Measurements from ENCODE around the gene CR2. TPM values are rescaled to one million over a fixed set of nuclear protein-coding genes. Genes with fewer than 3 reads are reported as not detected.
"Not testable (repeated sequence)": the region's sequence is repeated elsewhere in the genome, so short reads cannot be mapped to it uniquely, and the experiment has no call there.

The CR2 gene
- total RNA-seq, 4 donors from 2014 or later = 0.06 to 0.07 TPM; not detected in 2

DNA sequence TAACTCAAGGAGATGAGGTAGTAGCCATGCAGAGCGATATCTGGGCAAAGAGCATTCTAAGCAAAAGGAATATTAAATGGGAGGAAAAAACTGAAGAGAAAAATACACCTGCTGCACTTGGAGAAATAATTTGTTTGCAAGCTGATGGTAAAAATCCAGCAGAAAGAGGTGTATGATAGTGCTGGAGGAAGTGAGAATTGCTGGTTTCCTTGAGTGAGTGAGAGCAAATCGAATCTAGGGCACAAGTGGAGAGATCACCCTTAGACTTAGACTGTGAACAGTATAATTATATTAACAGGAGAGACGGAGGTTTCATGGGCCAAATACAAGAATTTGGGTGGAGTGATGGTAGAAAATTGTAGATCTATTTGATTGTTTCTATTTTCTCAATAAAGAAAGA is 39.1 kb downstream of the CR2 start:
- no peak overlapping the region for H3K4me3 ChIP-seq (ENCODE audit: low read depth, poor library complexity, severe bottlenecking)
- WGBS, 2 donors = 86% methylated on average over 3 of the region's 3 CpGs
- no peak for TF ChIP-seq POLR2A (IDR thresholded peaks at IDR 0.05)
- TF ChIP-seq, protein P1, sequence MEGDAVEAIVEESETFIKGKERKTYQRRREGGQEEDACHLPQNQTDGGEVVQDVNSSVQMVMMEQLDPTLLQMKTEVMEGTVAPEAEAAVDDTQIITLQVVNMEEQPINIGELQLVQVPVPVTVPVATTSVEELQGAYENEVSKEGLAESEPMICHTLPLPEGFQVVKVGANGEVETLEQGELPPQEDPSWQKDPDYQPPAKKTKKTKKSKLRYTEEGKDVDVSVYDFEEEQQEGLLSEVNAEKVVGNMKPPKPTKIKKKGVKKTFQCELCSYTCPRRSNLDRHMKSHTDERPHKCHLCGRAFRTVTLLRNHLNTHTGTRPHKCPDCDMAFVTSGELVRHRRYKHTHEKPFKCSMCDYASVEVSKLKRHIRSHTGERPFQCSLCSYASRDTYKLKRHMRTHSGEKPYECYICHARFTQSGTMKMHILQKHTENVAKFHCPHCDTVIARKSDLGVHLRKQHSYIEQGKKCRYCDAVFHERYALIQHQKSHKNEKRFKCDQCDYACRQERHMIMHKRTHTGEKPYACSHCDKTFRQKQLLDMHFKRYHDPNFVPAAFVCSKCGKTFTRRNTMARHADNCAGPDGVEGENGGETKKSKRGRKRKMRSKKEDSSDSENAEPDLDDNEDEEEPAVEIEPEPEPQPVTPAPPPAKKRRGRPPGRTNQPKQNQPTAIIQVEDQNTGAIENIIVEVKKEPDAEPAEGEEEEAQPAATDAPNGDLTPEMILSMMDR (IDR thresholded peaks at IDR 0.05) = no peak
- intact Hi-C loops (cut with DNase I; ENCODE audit: low total_unique reads) = no loop called here
- DNase-seq (ENCODE audit: low spot score in 2 of 2) = no peak

DNA sequence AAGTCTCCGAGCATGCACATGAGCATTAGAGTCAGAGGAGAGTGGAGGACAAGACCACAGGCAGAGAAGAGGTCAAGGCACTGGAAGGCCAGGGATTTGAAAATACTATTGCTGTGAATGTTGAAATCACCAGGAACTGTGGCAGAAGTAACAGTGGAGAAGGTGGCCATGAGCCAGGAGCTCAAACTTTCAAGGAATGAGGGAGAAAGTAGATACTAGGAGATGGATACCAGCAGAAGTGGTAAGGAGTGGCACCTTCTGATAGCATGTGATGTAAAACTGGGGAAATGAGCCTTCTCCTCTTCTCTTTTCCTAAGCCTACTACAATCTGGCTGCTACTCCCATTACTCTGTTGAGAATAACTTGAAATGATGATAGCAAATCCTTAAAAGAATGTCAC is 40.0 kb downstream of the CR2 start:
- no peak for DNase-seq (ENCODE audit: low spot score in 2 of 2)
- intact Hi-C loops (cut with DNase I; ENCODE audit: low total_unique reads) = no loop called here
- 91 to 95% methylated on average over 1 of the region's 1 CpG for WGBS, 2 donors
- H3K4me3 ChIP-seq (ENCODE audit: low read depth, poor library complexity, severe bottlenecking) = no peak overlapping the region
- no peak for TF ChIP-seq POLR2A (IDR thresholded peaks at IDR 0.05)
- TF ChIP-seq, protein P1 (IDR thresholded peaks at IDR 0.05) = no peak

DNA sequence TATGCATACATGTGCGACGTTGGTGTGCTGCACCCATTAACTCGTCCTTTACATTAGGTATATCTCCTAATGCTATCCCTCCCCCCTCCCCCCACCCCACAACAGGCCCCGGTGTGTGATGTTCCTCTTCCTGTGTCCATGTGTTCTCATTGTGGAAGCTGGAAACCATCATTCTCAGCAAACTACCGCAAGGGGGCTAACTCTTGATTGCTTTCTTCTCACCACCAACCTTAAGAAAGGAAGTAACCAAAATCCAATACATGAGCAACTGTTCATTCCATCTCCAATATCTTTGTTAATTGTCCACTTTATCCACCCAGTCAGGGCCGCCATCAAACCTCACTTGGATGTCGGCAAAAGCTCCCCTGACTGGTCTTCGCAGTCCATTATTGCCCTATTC is 41.2 kb downstream of the CR2 start:
- intact Hi-C loops (cut with DNase I; ENCODE audit: low total_unique reads); H3K4me3 ChIP-seq (ENCODE audit: low read depth, poor library complexity, severe bottlenecking); DNase-seq (ENCODE audit: low spot score in 2 of 2): not testable (repeated sequence)
- WGBS, 2 donors = 80 to 82% methylated on average over 8 of the region's 8 CpGs

DNA sequence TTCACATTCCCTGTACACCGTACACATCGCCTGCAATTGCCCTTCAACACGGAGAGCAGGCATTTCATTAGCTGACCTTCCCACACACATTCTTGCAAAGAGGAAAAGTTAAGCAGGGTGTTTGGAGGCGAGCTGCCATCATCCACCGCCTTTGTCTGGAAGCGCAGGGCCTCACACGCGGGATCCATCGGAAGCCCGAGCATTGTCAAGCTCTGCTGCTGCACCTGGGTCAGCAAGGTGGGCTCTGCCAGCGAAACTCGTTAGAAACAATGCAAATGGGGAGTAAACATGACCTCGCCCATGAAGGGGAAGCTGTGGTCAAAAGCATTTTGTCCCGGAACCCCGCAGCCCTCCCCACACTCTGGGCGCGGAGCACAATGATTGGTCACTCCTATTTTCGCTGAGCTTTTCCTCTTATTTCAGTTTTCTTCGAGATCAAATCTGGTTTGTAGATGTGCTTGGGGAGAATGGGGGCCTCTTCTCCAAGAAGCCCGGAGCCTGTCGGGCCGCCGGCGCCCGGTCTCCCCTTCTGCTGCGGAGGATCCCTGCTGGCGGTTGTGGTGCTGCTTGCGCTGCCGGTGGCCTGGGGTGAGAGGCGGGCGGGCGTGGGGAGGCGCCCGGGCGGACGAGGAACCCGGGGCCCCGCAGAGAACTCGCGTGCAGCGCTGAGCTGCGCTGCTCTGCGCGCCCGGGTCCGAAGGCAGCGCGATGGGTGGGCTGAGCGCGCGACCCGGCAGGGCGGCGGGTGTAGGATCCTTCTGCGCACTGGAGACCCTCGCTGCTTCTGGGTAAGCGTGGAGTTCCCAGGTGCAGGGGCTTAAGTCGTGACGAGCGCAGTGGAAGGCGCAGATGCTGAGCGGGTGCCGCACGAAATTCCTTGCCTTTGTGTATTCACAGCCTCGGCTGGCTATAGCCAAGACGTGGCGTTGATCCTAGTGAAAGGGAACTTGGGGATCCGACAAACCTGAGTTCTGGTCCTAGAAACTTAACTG is 42.0 kb downstream of the CR2 start, which contains the start of gene CR1:
Gene CR1, plus strand, starts transcription at position 357 of the 992 bp plus-strand sequence. Its CDS starts 111 bp downstream, at position 468.
- H3K4me3 ChIP-seq (ENCODE audit: low read depth, poor library complexity, severe bottlenecking) = peak within 1 kb of the TSS; percentile 5
- no peak for TF ChIP-seq POLR2A (IDR thresholded peaks at IDR 0.05)
- TF ChIP-seq, protein P1 (IDR thresholded peaks at IDR 0.05) = no peak
- DNase-seq (ENCODE audit: low spot score in 2 of 2) = peak; percentile 17 to 87
- WGBS, 2 donors = 10 to 13% methylated on average over 29 to 41 of the region's 68 CpGs
- intact Hi-C loops (cut with DNase I; ENCODE audit: low total_unique reads) = no loop called here

DNA sequence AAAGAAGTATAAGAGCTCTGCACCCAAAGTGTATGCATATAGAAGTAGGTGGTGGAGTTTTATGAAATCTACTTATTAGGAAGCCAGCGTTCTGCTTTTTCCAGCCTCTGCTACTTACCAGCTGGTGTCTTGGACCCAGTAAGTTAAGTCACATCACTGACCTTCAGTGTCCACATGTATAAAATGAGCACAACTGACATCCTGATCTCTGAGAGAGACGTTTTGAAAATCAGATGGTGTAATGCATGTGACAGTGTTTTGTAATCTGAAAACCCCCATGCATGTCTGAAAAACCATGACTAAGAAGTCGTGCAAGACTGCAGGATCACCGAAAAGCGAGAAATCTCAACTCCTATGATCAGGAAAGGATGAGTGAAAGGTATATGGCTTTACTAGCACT is 43.8 kb downstream of the CR2 start:
- TF ChIP-seq, protein P1 (IDR thresholded peaks at IDR 0.05) = no peak
- no peak for TF ChIP-seq POLR2A (IDR thresholded peaks at IDR 0.05)
- 63 to 66% methylated on average over 5 of the region's 5 CpGs for WGBS, 2 donors
- intact Hi-C loops (cut with DNase I; ENCODE audit: low total_unique reads) = no loop called here
- no peak overlapping the region for H3K4me3 ChIP-seq (ENCODE audit: low read depth, poor library complexity, severe bottlenecking)
- DNase-seq (ENCODE audit: low spot score in 2 of 2) = no peak

DNA sequence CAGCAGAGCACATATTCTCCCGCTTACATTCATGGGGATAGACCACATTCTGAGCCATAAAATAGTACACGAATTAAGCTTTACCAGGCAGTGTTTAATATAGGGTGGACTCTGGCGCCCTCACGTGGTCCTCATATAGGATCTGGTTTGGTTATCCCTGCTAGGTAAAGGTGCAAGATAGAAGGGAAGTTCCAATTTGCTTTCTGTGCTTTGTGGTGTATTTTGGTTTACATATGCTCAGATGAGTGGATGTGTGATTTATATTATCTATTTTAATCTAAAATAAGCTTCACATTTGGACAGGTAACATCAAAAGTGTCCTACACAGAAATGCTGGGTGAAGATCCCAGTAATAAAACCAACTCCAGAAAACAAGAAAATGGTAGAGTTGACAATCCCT is 45.4 kb downstream of the CR2 start:
- TF ChIP-seq, protein P1 (IDR thresholded peaks at IDR 0.05) = no peak
- TF ChIP-seq POLR2A (IDR thresholded peaks at IDR 0.05) = no peak
- no peak overlapping the region for H3K4me3 ChIP-seq (ENCODE audit: low read depth, poor library complexity, severe bottlenecking)
- intact Hi-C loops (cut with DNase I; ENCODE audit: low total_unique reads) = no loop called here
- 1 to 3% methylated on average over 4 of the region's 4 CpGs for WGBS, 2 donors
- DNase-seq (ENCODE audit: low spot score in 2 of 2) = peak; percentile 63 to 91
